Lower leg skin (tissue), 4 donors: Measurements from ENCODE around the gene ATP6V1F. TPM values are rescaled to one million over a fixed set of nuclear protein-coding genes. Genes with fewer than 3 reads are reported as not detected.

Experiments
- DNase-seq, 2 donors: peaks; one replicate each; pipeline ENCODE4 v3.0.0-alpha.2; 2019; ENCODE audit warnings: low spot score in 2 of 2
- H3K4me3 ChIP-seq: fragments of 200-600 bp; sonication (generic); 2 replicates; pipeline ENCODE4 v1.5.1; 2017; ENCODE audit warnings: mild to moderate bottlenecking, low read depth; ENCODE audit not compliant: poor library complexity, severe bottlenecking
- CTCF ChIP-seq, 3 donors: fragments of 450-650 bp; IDR thresholded peaks; one replicate each; pipeline ENCODE4 v1.5.1; 2016; ENCODE audit warnings: antibody characterized with exemption in 3 of 3, mild to moderate bottlenecking in 3 of 3, moderate library complexity in 2 of 3
- POLR2A ChIP-seq, 2 donors: fragments of 450-650 bp; IDR thresholded peaks; one replicate each; pipeline ENCODE4 v1.6.1; 2016 to 2017; ENCODE audit warnings: antibody characterized with exemption in 2 of 2, mild to moderate bottlenecking in 1 of 2, moderate library complexity in 1 of 2
- WGBS, 2 donors: methylation state at CpG; one replicate each; pipeline ENCODE4 v1.1.5; 2018; 5-methylcytosine and 5-hydroxymethylcytosine counted together
- intact Hi-C: fragments of 100-400 bp; cut with DNase I; formaldehyde crosslinking; loops from one replicate; pipeline ENCODE4 v1.15.0; 2023; ENCODE audit warnings: low total_unique reads
- total RNA-seq, 4 donors: library from RNA; depleted of rRNA; stranded (reverse); fragments of >200 nt; gene quantifications; one replicate each; pipeline ENCODE4 v1.1.0, GENCODE V29; 2016

Gene ATP6V1F
- total RNA-seq, 4 donors from 2014 or later: 71.3 to 165 (median 137) TPM

GRCh38 chr7:128845987-128846386 is 16.7 kb upstream of the ATP6V1F start:
- H3K4me3 ChIP-seq: no peak overlapping the region
- WGBS, 2 donors: 80 to 84% methylated on average over 14 to 19 of the region's 19 CpGs
- intact Hi-C loops: no loop called here
- TF ChIP-seq POLR2A (IDR thresholded peaks at IDR 0.05) (no peak), CTCF (IDR thresholded peaks at IDR 0.05) (no peak)
- DNase-seq: no peak

GRCh38 chr7:128846781-128847444 is 15.7 kb upstream of the ATP6V1F start:
- no peak overlapping the region for H3K4me3 ChIP-seq
- DNase-seq: no peak
- WGBS, 2 donors: 89 to 91% methylated on average over 14 of the region's 14 CpGs
- intact Hi-C loops: no loop called here
- TF ChIP-seq POLR2A (IDR thresholded peaks at IDR 0.05) (no peak), CTCF (IDR thresholded peaks at IDR 0.05) (no peak)

GRCh38 chr7:128847721-128848211 is 14.9 kb upstream of the ATP6V1F start:
- TF ChIP-seq POLR2A (IDR thresholded peaks at IDR 0.05) (no peak), CTCF (IDR thresholded peaks at IDR 0.05) (no peak)
- intact Hi-C loops: no loop called here
- no peak for DNase-seq
- no peak overlapping the region for H3K4me3 ChIP-seq
- 89 to 91% methylated on average over 8 to 17 of the region's 17 CpGs for WGBS, 2 donors

- WGBS, 2 donors: 92 to 95% methylated on average over 31 of the region's 31 CpGs
- TF ChIP-seq CTCF (IDR thresholded peaks at IDR 0.05) (no peak), POLR2A (IDR thresholded peaks at IDR 0.05) (no peak)
- DNase-seq: no peak
- intact Hi-C loops: no loop called here
- H3K4me3 ChIP-seq: no peak overlapping the region
These were observed 14.1 kb upstream of the ATP6V1F start for GRCh38 chr7:128848289-128849155.

- WGBS, 2 donors: 92 to 98% methylated on average over 13 to 16 of the region's 16 CpGs
- intact Hi-C loops: no loop called here
- TF ChIP-seq POLR2A (IDR thresholded peaks at IDR 0.05) (no peak), CTCF (IDR thresholded peaks at IDR 0.05) (no peak)
- DNase-seq: no peak
- no peak overlapping the region for H3K4me3 ChIP-seq
These were observed 13.5 kb upstream of the ATP6V1F start for GRCh38 chr7:128849156-128849515.
